Measurements from ENCODE around the gene SFXN2.

SFXN2 gene

GRCh38 chr10:102670871-102671434, 43.5 kb upstream of the SFXN2 start:
- no peak overlapping the region for H3K27ac ChIP-seq
- TF ChIP-seq CTCF (conservative IDR thresholded peaks at IDR 0.05) = no peak
- no peak for TF ChIP-seq ZFX (IDR thresholded peaks at IDR 0.05)

GRCh38 chr10:102673236-102673818, 41.1 kb upstream of the SFXN2 start:
- H3K27ac ChIP-seq = no peak overlapping the region
- no peak for TF ChIP-seq ZFX (IDR thresholded peaks at IDR 0.05)
- TF ChIP-seq CTCF (conservative IDR thresholded peaks at IDR 0.05) = no peak

- H3K27ac ChIP-seq = no peak overlapping the region
These were observed 40.5 kb upstream of the SFXN2 start for GRCh38 chr10:102673819-102674511.

GRCh38 chr10:102674566-102674965, 39.9 kb upstream of the SFXN2 start:
- TF ChIP-seq CTCF (conservative IDR thresholded peaks at IDR 0.05) (no peak), ZFX (IDR thresholded peaks at IDR 0.05) (no peak)
- H3K27ac ChIP-seq = no peak overlapping the region

More at GRCh38 chr10:102673819-102674511, 40.5 kb upstream of the SFXN2 start:
- no peak for TF ChIP-seq CTCF (conservative IDR thresholded peaks at IDR 0.05)
- TF ChIP-seq ZFX (IDR thresholded peaks at IDR 0.05) = no peak

GRCh38 chr10:102675011-102675665, 39.3 kb upstream of the SFXN2 start:
- H3K27ac ChIP-seq = no peak overlapping the region
- TF ChIP-seq CTCF (conservative IDR thresholded peaks at IDR 0.05) (no peak), ZFX (IDR thresholded peaks at IDR 0.05) (no peak)

GRCh38 chr10:102675666-102676533, 38.5 kb upstream of the SFXN2 start:
- no peak overlapping the region for H3K27ac ChIP-seq
- TF ChIP-seq CTCF (conservative IDR thresholded peaks at IDR 0.05) (no peak), ZFX (IDR thresholded peaks at IDR 0.05) (no peak)

All from C4-2B (cell line).